Thyroid gland (tissue), 4 donors: ENCODE results near the gene INKA1. TPM values are rescaled to one million over a fixed set of nuclear protein-coding genes. Genes with fewer than 3 reads are reported as not detected.

Experiments used
- DNase-seq, 2 donors: peaks; one replicate each; pipeline ENCODE4 v3.0.0-alpha.2; 2019
- H3K27ac ChIP-seq, 3 donors: fragments of 200-600 bp; sonication (generic); 1 replicate in 2 of 3; 2 replicates in 1 of 3; pipeline ENCODE4 v1.5.1; 2016 to 2019; ENCODE audit warnings: mild to moderate bottlenecking in 1 of 3, moderate library complexity in 1 of 3
- H3K27me3 ChIP-seq: fragments of 200-600 bp; sonication (generic); one replicate; pipeline ENCODE4 v1.5.1; 2019
- H3K36me3 ChIP-seq, 2 donors: fragments of 200-600 bp; sonication (generic); one replicate each; pipeline ENCODE4 v1.5.1; 2016 to 2019
- H3K4me1 ChIP-seq, 2 donors: fragments of 200-600 bp; sonication (generic); one replicate each; pipeline ENCODE4 v1.5.1; 2017 to 2019
- H3K4me3 ChIP-seq, 3 donors: fragments of 200-600 bp; sonication (generic); replicated peaks in 1 of 3; 1 replicate in 2 of 3; 2 replicates in 1 of 3; pipeline ENCODE4 v1.5.1; 2016; ENCODE audit warnings: mild to moderate bottlenecking in 1 of 3
- H3K9me3 ChIP-seq: fragments of 200-600 bp; sonication (generic); one replicate; pipeline ENCODE4 v1.5.1; 2017
- POLR2A ChIP-seq, 2 donors: fragments of 450-650 bp; IDR thresholded peaks; one replicate each; pipeline ENCODE4 v1.6.1; 2017; ENCODE audit warnings: antibody characterized with exemption in 2 of 2, mild to moderate bottlenecking in 2 of 2, moderate library complexity in 1 of 2
- WGBS, 2 donors: methylation state at CpG; one replicate each; pipeline ENCODE4 v1.1.5; 2017; 5-methylcytosine and 5-hydroxymethylcytosine counted together
- intact Hi-C: fragments of 100-400 bp; cut with DNase I; formaldehyde crosslinking; loops from one replicate; pipeline ENCODE4 v1.15.1; 2023
- total RNA-seq, 4 donors: library from RNA; depleted of rRNA; stranded (reverse); fragments of >200 nt; gene quantifications; one replicate each; pipeline ENCODE4 v1.2.3, GENCODE V29; 2016
- TF ChIP-seq, protein P1 (sequence below), 6 experiments: fragments of 200-600 bp in 3 of 6; fragments of 450-650 bp in 3 of 6; sonication (generic) in 3 of 6; IDR thresholded peaks; one replicate each; pipeline ENCODE4 v1.5.1; 2016 to 2019; ENCODE audit warnings: antibody characterized with exemption in 6 of 6, mild to moderate bottlenecking in 2 of 6, inconsistent platforms in 1 of 6, moderate library complexity in 1 of 6

Gene INKA1
- total RNA-seq, 4 donors from 2014 or later = 3.1 to 7.3 (median 5.6) TPM

GRCh38 chr3:49840388-49840787 is 37.3 kb downstream of the INKA1 start:
- intact Hi-C loops = loop anchor here (5.0 kb wide), 1 partner anchor 133 kb away; no protein-coding TSS in a partner anchor
- TF ChIP-seq, protein P1, sequence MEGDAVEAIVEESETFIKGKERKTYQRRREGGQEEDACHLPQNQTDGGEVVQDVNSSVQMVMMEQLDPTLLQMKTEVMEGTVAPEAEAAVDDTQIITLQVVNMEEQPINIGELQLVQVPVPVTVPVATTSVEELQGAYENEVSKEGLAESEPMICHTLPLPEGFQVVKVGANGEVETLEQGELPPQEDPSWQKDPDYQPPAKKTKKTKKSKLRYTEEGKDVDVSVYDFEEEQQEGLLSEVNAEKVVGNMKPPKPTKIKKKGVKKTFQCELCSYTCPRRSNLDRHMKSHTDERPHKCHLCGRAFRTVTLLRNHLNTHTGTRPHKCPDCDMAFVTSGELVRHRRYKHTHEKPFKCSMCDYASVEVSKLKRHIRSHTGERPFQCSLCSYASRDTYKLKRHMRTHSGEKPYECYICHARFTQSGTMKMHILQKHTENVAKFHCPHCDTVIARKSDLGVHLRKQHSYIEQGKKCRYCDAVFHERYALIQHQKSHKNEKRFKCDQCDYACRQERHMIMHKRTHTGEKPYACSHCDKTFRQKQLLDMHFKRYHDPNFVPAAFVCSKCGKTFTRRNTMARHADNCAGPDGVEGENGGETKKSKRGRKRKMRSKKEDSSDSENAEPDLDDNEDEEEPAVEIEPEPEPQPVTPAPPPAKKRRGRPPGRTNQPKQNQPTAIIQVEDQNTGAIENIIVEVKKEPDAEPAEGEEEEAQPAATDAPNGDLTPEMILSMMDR (IDR thresholded peaks at IDR 0.05) = no peak
- no peak for TF ChIP-seq POLR2A (IDR thresholded peaks at IDR 0.05)
- WGBS, 2 donors = 57 to 60% methylated on average over 1 to 2 of the region's 2 CpGs

DNA sequence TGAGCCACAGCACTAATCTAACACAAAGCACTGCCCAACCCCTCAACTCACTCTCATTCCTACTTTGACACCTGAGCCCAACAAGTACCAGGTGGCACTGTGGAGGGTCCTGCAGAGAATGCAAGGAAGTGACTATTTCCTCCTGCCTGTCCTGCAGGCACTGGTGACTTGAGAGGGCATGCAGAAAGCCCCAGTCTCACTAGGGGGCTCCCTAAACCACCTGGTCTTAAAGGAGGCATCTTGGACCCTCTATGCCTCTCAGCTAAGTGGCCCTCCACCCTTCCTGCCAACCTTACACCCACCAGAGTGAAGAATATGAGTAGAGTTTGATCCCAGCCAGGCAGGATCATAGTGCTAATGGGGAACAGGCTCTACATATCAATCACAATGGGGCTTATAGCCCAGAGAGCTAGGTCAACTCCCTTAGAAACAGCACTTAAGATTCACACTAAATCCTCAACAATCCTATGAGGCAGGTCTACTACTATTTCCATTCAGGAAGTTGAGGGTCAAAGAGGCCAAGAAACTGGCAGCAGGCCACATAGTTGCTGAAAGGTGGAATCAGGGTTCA is 38.1 kb downstream of the INKA1 start:
- Histone ChIP-seq H3K4me3 (no peak overlapping the region), H3K27ac (no peak overlapping the region), H3K36me3 (no peaks in the 10 kb centered on the region), H3K4me1 (peaks cover 6 to 15% of the 10 kb centered on the region in 2 donors), H3K27me3 (no peaks in the 10 kb centered on the region), H3K9me3 (no peaks in the 10 kb centered on the region)
- intact Hi-C loops = loop anchor here (5.0 kb wide), 1 partner anchor 134 kb away; no protein-coding TSS in a partner anchor
- TF ChIP-seq, protein P1 (IDR thresholded peaks at IDR 0.05) = peak in 1 of 6 experiments; percentile 7
- TF ChIP-seq POLR2A (IDR thresholded peaks at IDR 0.05) = no peak
- DNase-seq = no peak

More at GRCh38 chr3:49840388-49840787, 37.3 kb downstream of the INKA1 start:
- no peaks in the 10 kb centered on the region for H3K9me3 ChIP-seq
- DNase-seq = no peak
- peaks cover 6 to 15% of the 10 kb centered on the region in 2 donors for H3K4me1 ChIP-seq
- no peak overlapping the region for H3K27ac ChIP-seq
- no peaks in the 10 kb centered on the region for H3K27me3 ChIP-seq
- H3K4me3 ChIP-seq = no peak overlapping the region
- no peaks in the 10 kb centered on the region for H3K36me3 ChIP-seq

GRCh38 chr3:49841806-49842205 is 38.7 kb downstream of the INKA1 start:
- H3K36me3 ChIP-seq = no peaks in the 10 kb centered on the region
- H3K27ac ChIP-seq = no peak overlapping the region
- no peaks in the 10 kb centered on the region for H3K9me3 ChIP-seq
- no peak for DNase-seq
- WGBS, 2 donors = 96 to 100% methylated on average over 5 to 7 of the region's 7 CpGs
- no peak for TF ChIP-seq POLR2A (IDR thresholded peaks at IDR 0.05)
- TF ChIP-seq, protein P1 (IDR thresholded peaks at IDR 0.05) = no peak
- no peak overlapping the region for H3K4me3 ChIP-seq
- intact Hi-C loops = loop anchor here (2.0 to 5.0 kb wide), 2 partner anchors 37 to 135 kb away; no protein-coding TSS in a partner anchor
- H3K27me3 ChIP-seq = no peaks in the 10 kb centered on the region
- peaks cover 6 to 15% of the 10 kb centered on the region in 2 donors for H3K4me1 ChIP-seq

DNA sequence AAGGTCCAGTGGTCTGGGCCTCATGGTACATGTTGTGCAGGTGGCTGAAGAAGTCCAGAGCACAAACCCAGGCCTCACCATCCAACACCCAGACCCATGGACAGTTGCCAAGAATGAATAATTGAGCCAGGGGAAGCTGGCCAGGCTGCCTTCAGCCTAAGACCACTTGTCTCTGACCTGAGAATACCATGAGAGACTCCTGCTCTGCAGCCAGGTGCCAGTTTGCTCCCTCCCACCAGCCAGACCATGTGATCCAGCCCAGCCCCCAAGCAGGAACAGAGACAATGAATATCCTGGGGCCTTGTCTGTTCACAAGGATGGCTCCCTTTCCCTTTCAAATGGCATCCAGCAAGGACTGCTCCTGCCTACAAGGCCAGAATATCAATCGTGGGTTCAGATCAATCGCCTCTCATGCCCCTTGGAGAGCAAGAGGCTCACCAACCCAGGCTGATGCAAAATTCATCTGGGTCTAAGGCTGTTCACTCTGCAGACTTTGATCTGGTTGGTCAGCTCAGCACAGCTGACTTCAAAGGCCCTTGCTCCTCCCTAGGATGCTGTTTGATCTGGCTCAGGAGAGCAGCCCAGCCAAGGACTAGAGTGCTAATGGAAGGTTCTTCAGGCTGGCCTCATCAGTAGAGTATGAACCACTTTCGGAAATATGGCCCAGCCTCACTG is 39.9 kb downstream of the INKA1 start:
- intact Hi-C loops = loop anchor here (2.0 to 5.0 kb wide), 2 partner anchors 38 to 136 kb away; no protein-coding TSS in a partner anchor
- Histone ChIP-seq H3K9me3 (no peaks in the 10 kb centered on the region), H3K36me3 (no peaks in the 10 kb centered on the region), H3K27ac (peak overlapping the region; percentile 21 to 33 (median 30)), H3K27me3 (no peaks in the 10 kb centered on the region), H3K4me3 (no peak overlapping the region), H3K4me1 (peaks cover 6 to 15% of the 10 kb centered on the region in 2 donors)
- 76 to 90% methylated on average over 3 of the region's 3 CpGs for WGBS, 2 donors
- TF ChIP-seq POLR2A (IDR thresholded peaks at IDR 0.05) = no peak
- TF ChIP-seq, protein P1 (IDR thresholded peaks at IDR 0.05) = no peak
- DNase-seq = peak; percentile 68 to 76
